OCI-LY7 (cell line): ENCODE data around the gene CT83. TPM values are rescaled to one million over a fixed set of nuclear protein-coding genes. Genes with fewer than 3 reads are reported as not detected.

ENCODE experiments used
- BruUV-seq: library from RNA; stranded (reverse); fragments of 400-500 nt; replicated peaks from 2 replicates; lab custom pipeline; 2021; lab: Mats Ljungman, UMichigan
- CTCF ChIA-PET: fragments of 300-600 bp; sonication (Branson Sonifier 250); formaldehyde crosslinking; loops from one replicate; lab custom pipeline; 2022; ENCODE audit warnings: antibody characterized with exemption; ENCODE audit not compliant: unreplicated experiment; lab: Charles Lee
- POLR2A ChIA-PET: fragments of 300-600 bp; sonication (Branson Sonifier 250); formaldehyde crosslinking; loops from one replicate; lab custom pipeline; 2022; ENCODE audit warnings: antibody characterized with exemption; lab: Charles Lee
- DNase-seq: peaks from one replicate; pipeline ENCODE4 v3.0.0-alpha.2; 2015; ENCODE audit warnings: low spot score
- H2AFZ ChIP-seq: fragments of 200-600 bp; sonication (generic), shearing (Covaris generic); 2 replicates; pipeline ENCODE4 v1.6.1; 2014; ENCODE audit warnings: mild to moderate bottlenecking, antibody characterized with exemption, low read length, moderate library complexity
- H3K27ac ChIP-seq: fragments of 200-600 bp; sonication (generic); 2 replicates; pipeline ENCODE4 v1.5.1; 2014; ENCODE audit warnings: mixed run types, low read depth, mild to moderate bottlenecking, moderate library complexity, low read length, inconsistent platforms; ENCODE audit not compliant: poor library complexity, severe bottlenecking
- H3K36me3 ChIP-seq: fragments of 200-600 bp; sonication (generic); 2 replicates; pipeline ENCODE4 v1.6.1; 2014; ENCODE audit warnings: mild to moderate bottlenecking, antibody characterized with exemption, low read length, moderate library complexity, mixed read lengths; ENCODE audit not compliant: insufficient read depth
- H3K4me1 ChIP-seq: fragments of 200-600 bp; sonication (generic); 2 replicates; pipeline ENCODE4 v1.5.1; 2014; ENCODE audit warnings: mild to moderate bottlenecking, low read length; ENCODE audit not compliant: insufficient read depth, poor library complexity, severe bottlenecking
- H3K4me2 ChIP-seq: fragments of 200-600 bp; sonication (generic); 2 replicates; pipeline ENCODE4 v1.6.1; 2014; ENCODE audit warnings: mild to moderate bottlenecking, low read length
- H3K4me3 ChIP-seq: fragments of 200-600 bp; sonication (generic); 2 replicates; pipeline ENCODE4 v1.5.1; 2014; ENCODE audit warnings: mild to moderate bottlenecking, low read depth, low read length; ENCODE audit not compliant: poor library complexity, severe bottlenecking
- H3K79me2 ChIP-seq: fragments of 200-600 bp; sonication (generic); 2 replicates; pipeline ENCODE4 v1.6.1; 2016; ENCODE audit warnings: low read depth, mild to moderate bottlenecking, low read length, moderate library complexity, mixed read lengths; ENCODE audit not compliant: insufficient read depth
- H3K9me2 ChIP-seq: fragments of 200-600 bp; sonication (generic); 2 replicates; pipeline ENCODE4 v1.6.1; 2016; ENCODE audit warnings: mild to moderate bottlenecking, low read length, mixed read lengths; ENCODE audit not compliant: insufficient read depth
- H3K9me3 ChIP-seq: fragments of 200-600 bp; sonication (generic); 2 replicates; pipeline ENCODE4 v1.6.1; 2014; ENCODE audit warnings: mild to moderate bottlenecking, mixed run types, low read length, mixed read lengths
- H4K20me1 ChIP-seq: fragments of 200-600 bp; sonication (generic); 2 replicates; pipeline ENCODE4 v1.6.1; 2014; ENCODE audit warnings: mild to moderate bottlenecking, antibody characterized with exemption, low read length, moderate library complexity, mixed read lengths; ENCODE audit not compliant: insufficient read depth
- CTCF ChIP-seq: fragments of 200-600 bp; sonication (generic); conservative IDR thresholded peaks from 2 replicates; pipeline ENCODE4 v1.5.1; 2014; ENCODE audit warnings: mild to moderate bottlenecking, antibody characterized with exemption, low read length, moderate library complexity, mixed read lengths
- EZH2phosphoT487 ChIP-seq: fragments of 200-600 bp; sonication (generic); IDR thresholded peaks from 2 replicates; pipeline ENCODE4 v1.6.1; 2018; ENCODE audit warnings: low read depth, borderline replicate concordance, mild to moderate bottlenecking, mixed run types, antibody characterized with exemption, low read length, moderate library complexity, mixed read lengths
- intact Hi-C: fragments of 100-400 bp; cut with micrococcal nuclease; formaldehyde crosslinking; loops from one replicate; pipeline ENCODE4 v1.10.0; 2022; ENCODE audit not compliant: unreplicated experiment
- total RNA-seq, 2 experiments: library from RNA; depleted of rRNA in 1 of 2; stranded (reverse); fragments of >200 nt in 1 of 2; shearing (Covaris generic) in 1 of 2; gene quantifications; 2 replicates each; pipeline ENCODE4 v1.2.3, GENCODE V29; 2014 to 2022

Gene CT83
- total RNA-seq, 2 experiments from 2014 or later, result not detected

- H3K4me3 ChIP-seq, result no peak overlapping the region
- H3K9me2 ChIP-seq, result no peaks in the 10 kb centered on the region
- TF ChIP-seq CTCF (no peak), EZH2phosphoT487 (no peak)
- no peaks in the 10 kb centered on the region for H4K20me1 ChIP-seq
- H3K27ac ChIP-seq, result no peak overlapping the region
- no peak overlapping the region for H3K4me2 ChIP-seq
- H3K36me3 ChIP-seq, result no peaks in the 10 kb centered on the region
- no peaks in the 10 kb centered on the region for H3K4me1 ChIP-seq
- H3K79me2 ChIP-seq, result no peaks in the 10 kb centered on the region
- no TSS peak for BruUV-seq
- no peak for DNase-seq
- H3K9me3 ChIP-seq, result no peaks in the 10 kb centered on the region
- POLR2A ChIA-PET, result no interaction called here
- H2AFZ ChIP-seq, result no peak overlapping the region
- CTCF ChIA-PET, result no interaction called here
- intact Hi-C loops, result no loop called here
Observed at GRCh38 chrX:116417968-116418367, 44.8 kb downstream of the CT83 start.

GRCh38 chrX:116417214-116417613, 45.6 kb downstream of the CT83 start:
- ChIA-PET POLR2A (no interaction called here), CTCF (no interaction called here)
- H3K36me3 ChIP-seq, result no peaks in the 10 kb centered on the region
- no peaks in the 10 kb centered on the region for H3K9me3 ChIP-seq
- H2AFZ ChIP-seq, result no peak overlapping the region
- H3K9me2 ChIP-seq, result no peaks in the 10 kb centered on the region
- H3K79me2 ChIP-seq, result no peaks in the 10 kb centered on the region
- DNase-seq, result no peak
- H3K27ac ChIP-seq, result no peak overlapping the region
- no peak overlapping the region for H3K4me3 ChIP-seq
- no TSS peak for BruUV-seq
- TF ChIP-seq CTCF (no peak), EZH2phosphoT487 (no peak)
- H4K20me1 ChIP-seq, result no peaks in the 10 kb centered on the region
- no peaks in the 10 kb centered on the region for H3K4me1 ChIP-seq
- intact Hi-C loops, result no loop called here
- H3K4me2 ChIP-seq, result no peak overlapping the region

- no peaks in the 10 kb centered on the region for H3K4me1 ChIP-seq
- H3K9me2 ChIP-seq, result no peaks in the 10 kb centered on the region
- H3K4me2 ChIP-seq, result no peak overlapping the region
- no peak overlapping the region for H3K4me3 ChIP-seq
- no peaks in the 10 kb centered on the region for H3K9me3 ChIP-seq
- POLR2A ChIA-PET, result no interaction called here
- no peak overlapping the region for H3K27ac ChIP-seq
- H4K20me1 ChIP-seq, result no peaks in the 10 kb centered on the region
- H3K79me2 ChIP-seq, result no peaks in the 10 kb centered on the region
- no TSS peak for BruUV-seq
- H3K36me3 ChIP-seq, result no peaks in the 10 kb centered on the region
- CTCF ChIA-PET, result no interaction called here
- DNase-seq, result no peak
- TF ChIP-seq CTCF (no peak), EZH2phosphoT487 (no peak)
- H2AFZ ChIP-seq, result no peak overlapping the region
- intact Hi-C loops, result no loop called here
Observed at GRCh38 chrX:116413273-116413672, 49.5 kb downstream of the CT83 start.

Other genes starting within 250 kb of the CT83 start
- gene SLC6A14, start 26.4 kb downstream of the CT83 start, total RNA-seq (2014; rRNA removed; shearing (Covaris generic)), result not detected in 2 replicates
- gene SLC6A14, start 26.4 kb downstream of the CT83 start, total RNA-seq (2022), result not detected in 2 replicates